HEK293 (cell line): Measurements from ENCODE around the gene NFIX.

Experiments used
- CTCF ChIA-PET: fragments of 350-600 bp; formaldehyde crosslinking; extraction: SDS; loops from one replicate; lab custom pipeline; 2021; ENCODE audit warnings: antibody characterized with exemption; lab: Yijun Ruan, JAX
- POLR2A ChIA-PET: fragments of 300-600 bp; formaldehyde crosslinking; extraction: SDS; loops from one replicate; lab custom pipeline; 2020; ENCODE audit warnings: antibody characterized with exemption, inconsistent platforms; lab: Yijun Ruan, JAX
- H3K27ac ChIP-seq: fragments of 200-500 bp; sonication (Bioruptor generic); 2 replicates; pipeline ENCODE4 v1.5.1; 2014; ENCODE audit warnings: low read depth, low read length, control low read depth, inconsistent platforms; ENCODE audit errors: extremely low read depth
- H3K36me3 ChIP-seq, 2 experiments: fragments of 200-500 bp in 1 of 2; sonication (Bioruptor generic) in 1 of 2; 1 replicate in 1 of 2; 2 replicates in 1 of 2; pipeline ENCODE4 v1.5.1; 2014 to 2017; ENCODE audit warnings: inconsistent platforms in 2 of 2, low read length in 2 of 2; ENCODE audit not compliant: control insufficient read depth in 2 of 2, insufficient read depth in 1 of 2
- H3K4me1 ChIP-seq: fragments of 200-500 bp; sonication (Bioruptor generic); 2 replicates; pipeline ENCODE4 v1.5.1; 2014; ENCODE audit warnings: mild to moderate bottlenecking, low read length, inconsistent platforms; ENCODE audit not compliant: control insufficient read depth, insufficient read depth
- H3K4me3 ChIP-seq: 2 replicates; pipeline ENCODE4 v1.5.1; 2011; ENCODE audit warnings: low read depth, mild to moderate bottlenecking, control low read depth, low read length, moderate library complexity
- H3K9me3 ChIP-seq: fragments of 200-500 bp; sonication (Bioruptor generic); 2 replicates; pipeline ENCODE4 v1.5.1; 2014; ENCODE audit warnings: low read depth, low read length, inconsistent platforms; ENCODE audit not compliant: control insufficient read depth, insufficient read depth
- GFI1B ChIP-seq: fragments of 450-650 bp; formaldehyde crosslinking; IDR thresholded peaks from 2 replicates; pipeline ENCODE4 v1.5.1; 2016; ENCODE audit warnings: missing biosample characterization, missing genetic modification characterization
- HOXC10 ChIP-seq: sonication (generic); formaldehyde crosslinking; IDR thresholded peaks from 2 replicates; pipeline ENCODE4 v1.8.1; 2023; ENCODE audit warnings: mild to moderate bottlenecking, missing genetic modification reagents
- PRDM1 ChIP-seq: fragments of 450-650 bp; formaldehyde crosslinking; IDR thresholded peaks from 2 replicates; pipeline ENCODE4; 2016; ENCODE audit warnings: missing biosample characterization, missing genetic modification characterization
- PRDM4 ChIP-seq: fragments of 450-650 bp; formaldehyde crosslinking; IDR thresholded peaks from 2 replicates; pipeline ENCODE4 v1.5.1; 2017; ENCODE audit warnings: missing biosample characterization, missing genetic modification characterization
- REPIN1 ChIP-seq: fragments of 450-650 bp; formaldehyde crosslinking; IDR thresholded peaks from 2 replicates; pipeline ENCODE4 v1.5.1; 2017; ENCODE audit warnings: missing biosample characterization, missing genetic modification characterization, low read depth
- YY1 ChIP-seq: fragments of 450-650 bp; formaldehyde crosslinking; IDR thresholded peaks from 2 replicates; pipeline ENCODE4 v1.5.1; 2018; ENCODE audit warnings: missing biosample characterization, missing genetic modification characterization
- ZBTB20 ChIP-seq: fragments of 450-650 bp; formaldehyde crosslinking; IDR thresholded peaks from 2 replicates; pipeline ENCODE4 v1.5.1; 2016; ENCODE audit warnings: missing biosample characterization, missing genetic modification characterization
- ZIC2 ChIP-seq: fragments of 450-650 bp; formaldehyde crosslinking; IDR thresholded peaks from 2 replicates; pipeline ENCODE4 v1.5.1; 2016; ENCODE audit warnings: missing biosample characterization, missing genetic modification characterization
- ZNF132 ChIP-seq: fragments of 450-650 bp; formaldehyde crosslinking; IDR thresholded peaks from 2 replicates; pipeline ENCODE4 v1.5.1; 2017; ENCODE audit warnings: missing biosample characterization, missing genetic modification characterization, borderline replicate concordance
- ZNF140 ChIP-seq: fragments of 450-650 bp; formaldehyde crosslinking; IDR thresholded peaks from 2 replicates; pipeline ENCODE4 v1.5.1; 2016; ENCODE audit warnings: missing biosample characterization, missing genetic modification characterization
- ZNF2 ChIP-seq: fragments of 450-650 bp; formaldehyde crosslinking; IDR thresholded peaks from 2 replicates; pipeline ENCODE4 v1.5.1; 2016; ENCODE audit warnings: missing biosample characterization, missing genetic modification characterization
- ZNF202 ChIP-seq: fragments of 450-650 bp; formaldehyde crosslinking; IDR thresholded peaks from 2 replicates; pipeline ENCODE4 v1.5.1; 2016; ENCODE audit warnings: missing biosample characterization, missing genetic modification characterization, borderline replicate concordance
- ZNF292 ChIP-seq: fragments of 450-650 bp; formaldehyde crosslinking; IDR thresholded peaks from 2 replicates; pipeline ENCODE4 v1.5.1; 2016; ENCODE audit warnings: low read depth, missing biosample characterization, missing genetic modification characterization, borderline replicate concordance
- ZNF341 ChIP-seq: fragments of 450-650 bp; formaldehyde crosslinking; IDR thresholded peaks from 2 replicates; pipeline ENCODE4; 2016; ENCODE audit warnings: low read depth, missing biosample characterization, missing genetic modification characterization
- ZNF354C ChIP-seq: fragments of 450-650 bp; formaldehyde crosslinking; IDR thresholded peaks from 2 replicates; pipeline ENCODE4 v1.5.1; 2016; ENCODE audit warnings: missing biosample characterization, missing genetic modification characterization, low read depth, borderline replicate concordance
- ZNF404 ChIP-seq: fragments of 450-650 bp; formaldehyde crosslinking; IDR thresholded peaks from 2 replicates; pipeline ENCODE4 v1.5.1; 2017; ENCODE audit warnings: missing biosample characterization, missing genetic modification characterization
- ZNF510 ChIP-seq: fragments of 450-650 bp; formaldehyde crosslinking; IDR thresholded peaks from 2 replicates; pipeline ENCODE4 v1.5.1; 2018; ENCODE audit warnings: mild to moderate bottlenecking, missing genetic modification characterization, missing biosample characterization; ENCODE audit not compliant: insufficient replicate concordance
- ZNF530 ChIP-seq: fragments of 450-650 bp; formaldehyde crosslinking; IDR thresholded peaks from 2 replicates; pipeline ENCODE4 v1.5.1; 2016; ENCODE audit warnings: low read depth, missing biosample characterization, missing genetic modification characterization
- ZNF561 ChIP-seq: fragments of 450-650 bp; IDR thresholded peaks from 2 replicates; pipeline ENCODE4 v1.5.1; 2018; ENCODE audit warnings: missing biosample characterization, missing genetic modification characterization, borderline replicate concordance
- ZNF571 ChIP-seq: fragments of 450-650 bp; formaldehyde crosslinking; IDR thresholded peaks from 2 replicates; pipeline ENCODE4 v1.5.0; 2017; ENCODE audit warnings: missing biosample characterization, missing genetic modification characterization
- ZNF623 ChIP-seq: fragments of 450-650 bp; formaldehyde crosslinking; IDR thresholded peaks from 2 replicates; pipeline ENCODE4 v1.5.1; 2016; ENCODE audit warnings: missing biosample characterization, missing genetic modification characterization
- ZNF776 ChIP-seq: fragments of 450-650 bp; formaldehyde crosslinking; IDR thresholded peaks from 2 replicates; pipeline ENCODE4 v1.5.0; 2017; ENCODE audit warnings: missing biosample characterization, missing genetic modification characterization, borderline replicate concordance
- ZNF791 ChIP-seq: fragments of 450-650 bp; formaldehyde crosslinking; IDR thresholded peaks from 2 replicates; pipeline ENCODE4 v1.5.1; 2016; ENCODE audit warnings: missing biosample characterization, missing genetic modification characterization
- TF ChIP-seq, protein P1 (sequence below): fragments of 450-650 bp; formaldehyde crosslinking; IDR thresholded peaks from 2 replicates; pipeline ENCODE4 v1.5.1; 2016; ENCODE audit warnings: missing biosample characterization, missing genetic modification characterization
- TF ChIP-seq, protein P2 (sequence below): fragments of 450-650 bp; formaldehyde crosslinking; conservative IDR thresholded peaks from 2 replicates; pipeline ENCODE4 v1.5.1; 2016; ENCODE audit warnings: low read depth, missing biosample characterization, missing genetic modification characterization

NFIX gene

GRCh38 chr19:12991296-12991695 lies 4.0 kb upstream of the NFIX start (continued):
- TF ChIP-seq PRDM4 (tag by site-specific recombination) = no peak
- TF ChIP-seq PRDM1 (tag by site-specific recombination) = no peak
- no peak for TF ChIP-seq ZNF571 (tag by site-specific recombination)

DNA sequence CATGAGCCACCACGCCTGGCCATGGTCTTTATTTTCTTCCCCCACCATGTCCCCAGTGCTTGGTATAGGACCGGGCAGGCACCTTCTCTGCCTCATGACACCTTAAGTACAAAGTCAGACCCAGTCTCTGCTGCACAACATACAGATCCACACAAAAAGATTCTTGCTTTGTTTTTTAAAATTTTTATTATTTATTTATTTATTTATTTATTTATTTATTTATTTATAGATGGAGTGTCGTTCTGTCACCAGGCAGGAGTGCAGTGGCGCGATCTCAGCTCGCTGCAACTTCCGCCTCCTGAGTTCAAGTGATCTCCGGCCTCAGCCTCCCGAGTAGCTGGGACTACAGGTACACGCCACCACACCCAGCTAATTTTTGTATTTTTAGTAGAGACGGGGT lies 2.5 kb upstream of the NFIX start:
- H3K9me3 ChIP-seq = no peaks in the 10 kb centered on the region
- H3K27ac ChIP-seq = no peak overlapping the region
- no peaks in the 10 kb centered on the region for H3K4me1 ChIP-seq
- CTCF ChIA-PET = interaction anchor here (0.9 to 1.1 kb wide), 2 partner anchors 28 to 102 kb away, joined by 3 to 4 read pairs; no protein-coding TSS in a partner anchor
- POLR2A ChIA-PET = no interaction called here
- no peak overlapping the region for H3K4me3 ChIP-seq
- no peaks in the 10 kb centered on the region for H3K36me3 ChIP-seq
- TF ChIP-seq ZNF202 (tag by site-specific recombination) (peak; percentile 78; the same call in 1 of the 2 replicates), ZNF341 (tag by site-specific recombination) (peak; percentile 46; the same call in 1 of the 2 replicates), ZNF530 (tag by site-specific recombination) (0 out of 2 replicates have a peak, but pooled peaks have one; percentile 22), ZNF776 (tag by site-specific recombination) (no peak), ZNF140 (tag by site-specific recombination) (peak; percentile 69; the same call in 1 of the 2 replicates), ZNF510 (no peak), ZNF791 (tag by site-specific recombination) (no peak), PRDM4 (tag by site-specific recombination) (no peak), ZBTB20 (tag by site-specific recombination) (no peak), ZNF354C (tag by site-specific recombination) (0 out of 2 replicates have a peak, but pooled peaks have one; percentile 50), HOXC10 (CRISPR knock-in tag) (no peak), GFI1B (tag by site-specific recombination) (0 out of 2 replicates have a peak, but pooled peaks have one; percentile 16), ZNF292 (tag by site-specific recombination) (0 out of 2 replicates have a peak, but pooled peaks have one; percentile 8), ZIC2 (tag by site-specific recombination) (no peak), ZNF623 (tag by site-specific recombination) (peak; percentile 73), ZNF404 (tag by site-specific recombination) (0 out of 2 replicates have a peak, but pooled peaks have one; percentile 64), ZNF561 (tag by site-specific recombination) (no peak), ZNF132 (tag by site-specific recombination) (no peak), REPIN1 (tag by site-specific recombination) (no peak), ZNF2 (no peak), YY1 (tag by site-specific recombination) (no peak)
- TF ChIP-seq, protein P1, sequence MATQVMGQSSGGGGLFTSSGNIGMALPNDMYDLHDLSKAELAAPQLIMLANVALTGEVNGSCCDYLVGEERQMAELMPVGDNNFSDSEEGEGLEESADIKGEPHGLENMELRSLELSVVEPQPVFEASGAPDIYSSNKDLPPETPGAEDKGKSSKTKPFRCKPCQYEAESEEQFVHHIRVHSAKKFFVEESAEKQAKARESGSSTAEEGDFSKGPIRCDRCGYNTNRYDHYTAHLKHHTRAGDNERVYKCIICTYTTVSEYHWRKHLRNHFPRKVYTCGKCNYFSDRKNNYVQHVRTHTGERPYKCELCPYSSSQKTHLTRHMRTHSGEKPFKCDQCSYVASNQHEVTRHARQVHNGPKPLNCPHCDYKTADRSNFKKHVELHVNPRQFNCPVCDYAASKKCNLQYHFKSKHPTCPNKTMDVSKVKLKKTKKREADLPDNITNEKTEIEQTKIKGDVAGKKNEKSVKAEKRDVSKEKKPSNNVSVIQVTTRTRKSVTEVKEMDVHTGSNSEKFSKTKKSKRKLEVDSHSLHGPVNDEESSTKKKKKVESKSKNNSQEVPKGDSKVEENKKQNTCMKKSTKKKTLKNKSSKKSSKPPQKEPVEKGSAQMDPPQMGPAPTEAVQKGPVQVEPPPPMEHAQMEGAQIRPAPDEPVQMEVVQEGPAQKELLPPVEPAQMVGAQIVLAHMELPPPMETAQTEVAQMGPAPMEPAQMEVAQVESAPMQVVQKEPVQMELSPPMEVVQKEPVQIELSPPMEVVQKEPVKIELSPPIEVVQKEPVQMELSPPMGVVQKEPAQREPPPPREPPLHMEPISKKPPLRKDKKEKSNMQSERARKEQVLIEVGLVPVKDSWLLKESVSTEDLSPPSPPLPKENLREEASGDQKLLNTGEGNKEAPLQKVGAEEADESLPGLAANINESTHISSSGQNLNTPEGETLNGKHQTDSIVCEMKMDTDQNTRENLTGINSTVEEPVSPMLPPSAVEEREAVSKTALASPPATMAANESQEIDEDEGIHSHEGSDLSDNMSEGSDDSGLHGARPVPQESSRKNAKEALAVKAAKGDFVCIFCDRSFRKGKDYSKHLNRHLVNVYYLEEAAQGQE (tag by site-specific recombination) = peak; percentile 80
- TF ChIP-seq, protein P2, sequence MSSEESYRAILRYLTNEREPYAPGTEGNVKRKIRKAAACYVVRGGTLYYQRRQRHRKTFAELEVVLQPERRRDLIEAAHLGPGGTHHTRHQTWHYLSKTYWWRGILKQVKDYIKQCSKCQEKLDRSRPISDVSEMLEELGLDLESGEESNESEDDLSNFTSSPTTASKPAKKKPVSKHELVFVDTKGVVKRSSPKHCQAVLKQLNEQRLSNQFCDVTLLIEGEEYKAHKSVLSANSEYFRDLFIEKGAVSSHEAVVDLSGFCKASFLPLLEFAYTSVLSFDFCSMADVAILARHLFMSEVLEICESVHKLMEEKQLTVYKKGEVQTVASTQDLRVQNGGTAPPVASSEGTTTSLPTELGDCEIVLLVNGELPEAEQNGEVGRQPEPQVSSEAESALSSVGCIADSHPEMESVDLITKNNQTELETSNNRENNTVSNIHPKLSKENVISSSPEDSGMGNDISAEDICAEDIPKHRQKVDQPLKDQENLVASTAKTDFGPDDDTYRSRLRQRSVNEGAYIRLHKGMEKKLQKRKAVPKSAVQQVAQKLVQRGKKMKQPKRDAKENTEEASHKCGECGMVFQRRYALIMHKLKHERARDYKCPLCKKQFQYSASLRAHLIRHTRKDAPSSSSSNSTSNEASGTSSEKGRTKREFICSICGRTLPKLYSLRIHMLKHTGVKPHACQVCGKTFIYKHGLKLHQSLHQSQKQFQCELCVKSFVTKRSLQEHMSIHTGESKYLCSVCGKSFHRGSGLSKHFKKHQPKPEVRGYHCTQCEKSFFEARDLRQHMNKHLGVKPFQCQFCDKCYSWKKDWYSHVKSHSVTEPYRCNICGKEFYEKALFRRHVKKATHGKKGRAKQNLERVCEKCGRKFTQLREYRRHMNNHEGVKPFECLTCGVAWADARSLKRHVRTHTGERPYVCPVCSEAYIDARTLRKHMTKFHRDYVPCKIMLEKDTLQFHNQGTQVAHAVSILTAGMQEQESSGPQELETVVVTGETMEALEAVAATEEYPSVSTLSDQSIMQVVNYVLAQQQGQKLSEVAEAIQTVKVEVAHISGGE (tag by site-specific recombination) = peak; percentile 79
